ENCODE measurements around the gene PDE4B.
"Not testable (repeated sequence)": the region's sequence is repeated elsewhere in the genome, so short reads cannot be mapped to it uniquely, and the experiment has no call there.

PDE4B gene

GRCh38 chr1:65817891-65818290, 25.2 kb downstream of the PDE4B start:
- DNase-seq: no peak

GRCh38 chr1:65818966-65819365, 26.3 kb downstream of the PDE4B start:
- no peak for DNase-seq

GRCh38 chr1:65820983-65821382, 28.3 kb downstream of the PDE4B start:
- no peak for DNase-seq

GRCh38 chr1:65821386-65821785, 28.7 kb downstream of the PDE4B start:
- no peak for DNase-seq

GRCh38 chr1:65824103-65824502, 31.4 kb downstream of the PDE4B start:
- no peak for DNase-seq

- DNase-seq: no peak
These were observed 33.0 kb downstream of the PDE4B start for GRCh38 chr1:65825741-65826140.

- DNase-seq: no peak
These were observed 34.1 kb downstream of the PDE4B start for GRCh38 chr1:65826782-65827181.

GRCh38 chr1:65827346-65827745, 34.7 kb downstream of the PDE4B start:
- DNase-seq: no peak

DNA sequence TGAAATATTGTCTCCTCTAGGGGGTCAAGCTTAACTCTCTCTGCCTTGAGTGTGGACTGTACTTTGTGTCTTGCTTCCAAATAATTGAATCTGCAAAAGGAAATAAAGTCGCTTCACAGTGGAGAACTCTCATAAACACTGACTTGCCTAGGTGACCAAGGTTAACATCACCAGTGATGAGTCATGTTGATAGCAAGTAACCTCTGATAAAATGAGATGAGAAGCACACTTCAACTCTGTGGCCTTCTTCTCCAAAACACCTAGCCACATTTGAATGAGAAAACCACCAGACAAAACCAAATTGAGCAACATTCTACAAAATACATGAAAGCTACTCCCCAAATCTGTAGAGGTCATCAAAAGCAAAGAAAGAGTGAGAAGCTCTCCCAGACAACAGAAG, 37.6 kb downstream of the PDE4B start:
- no peak for DNase-seq

- no peak for DNase-seq
These were observed 39.6 kb downstream of the PDE4B start for GRCh38 chr1:65832296-65832695.

GRCh38 chr1:65836686-65837085, 44.0 kb downstream of the PDE4B start:
- DNase-seq: no peak

DNA sequence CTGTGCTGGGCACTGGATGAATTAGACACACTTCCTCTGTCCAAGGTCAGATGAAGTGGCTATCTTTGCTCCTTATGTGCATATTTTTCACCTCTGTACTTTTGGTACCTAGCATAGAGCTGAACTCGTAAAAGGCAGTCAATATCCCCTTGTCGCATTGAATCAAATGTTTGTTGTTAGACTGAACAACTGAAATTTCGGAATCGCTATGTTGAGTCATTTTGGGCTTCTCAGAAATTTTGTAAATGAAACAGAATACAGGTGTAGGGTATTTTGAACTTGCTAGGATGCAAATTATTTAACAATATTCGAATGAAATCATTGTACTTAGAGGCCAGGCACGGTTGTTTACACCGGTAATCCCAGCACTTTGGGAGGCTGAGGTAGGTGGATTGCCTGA, 48.0 kb downstream of the PDE4B start:
- no peak for DNase-seq

DNA sequence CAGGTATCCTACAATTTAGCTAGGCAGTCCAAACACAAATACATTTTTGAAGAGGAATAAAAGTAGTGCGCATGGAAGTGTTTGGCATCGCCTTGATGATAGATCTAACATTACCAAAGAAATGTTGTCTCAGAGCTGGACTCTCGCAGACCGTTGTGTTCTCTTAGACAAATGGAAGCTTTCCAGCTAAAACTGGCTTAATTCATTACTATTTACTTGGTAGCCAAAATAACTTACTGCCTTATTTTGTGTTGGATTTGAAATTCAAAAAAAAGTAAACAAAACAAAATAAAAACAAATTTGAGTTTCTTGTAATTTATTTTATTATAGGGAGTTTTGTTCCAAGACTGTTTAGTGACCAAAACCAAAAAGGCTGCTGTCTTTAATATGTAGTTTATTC, 51.6 kb downstream of the PDE4B start:
- no peak for DNase-seq

DNA sequence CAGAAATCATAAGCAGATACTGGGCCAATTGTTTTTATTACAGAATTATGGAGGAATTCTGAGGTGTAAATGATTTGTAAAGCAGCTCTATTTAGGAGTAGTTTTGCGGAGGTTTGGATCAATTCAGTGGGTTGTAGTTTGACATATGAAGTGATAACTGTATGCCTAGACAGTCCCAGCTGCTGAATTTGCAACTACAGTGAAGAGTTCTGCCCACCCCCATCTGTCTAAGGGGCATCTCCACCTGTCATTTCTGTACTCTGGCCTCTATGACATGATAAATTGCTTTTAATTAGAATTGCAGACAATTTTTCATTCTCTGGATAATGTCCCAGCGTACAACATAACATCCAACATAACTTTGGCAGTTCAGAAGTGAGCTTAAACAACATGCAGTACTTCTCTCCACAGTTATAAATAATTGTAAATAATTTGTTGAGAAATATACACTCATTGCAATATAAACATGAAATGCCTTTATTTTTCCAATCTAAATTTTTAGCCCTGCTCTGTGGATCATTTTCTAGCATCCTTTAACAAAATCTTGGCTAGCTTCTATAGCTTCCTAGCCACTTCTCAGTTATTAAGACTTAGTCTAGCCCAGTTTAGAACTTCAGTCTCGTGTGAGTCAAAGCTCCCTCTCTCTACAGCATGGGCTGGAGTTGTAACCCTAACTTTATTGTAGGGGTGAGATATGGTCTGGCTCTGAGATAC, 52.3 kb downstream of the PDE4B start:
- no peak for DNase-seq

GRCh38 chr1:65845535-65846060, 52.9 kb downstream of the PDE4B start:
- DNase-seq: no peak

- no peak for DNase-seq
These were observed 54.2 kb downstream of the PDE4B start for GRCh38 chr1:65846866-65847265.

DNA sequence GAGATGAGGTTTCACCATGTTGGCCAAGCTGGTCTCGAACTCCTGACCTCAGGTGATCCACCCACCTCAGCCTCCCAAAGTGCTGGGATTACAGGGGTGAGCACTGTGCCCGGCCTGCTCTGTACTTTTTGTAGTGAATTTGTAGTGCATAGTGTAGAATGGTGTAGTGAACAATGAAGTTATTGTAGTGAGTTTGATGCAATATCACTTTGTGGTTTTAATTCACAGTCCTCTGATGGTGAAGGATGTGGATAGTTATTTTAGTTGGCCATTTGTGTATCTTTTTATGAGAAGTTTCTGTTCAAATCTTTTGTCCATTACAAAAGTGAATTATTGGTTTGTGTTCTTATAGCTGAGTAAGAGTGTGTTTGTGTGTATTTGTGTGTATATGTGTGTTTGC, 57.6 kb downstream of the PDE4B start:
- no peak for DNase-seq

GRCh38 chr1:65856591-65856990, 63.9 kb downstream of the PDE4B start:
- not testable (repeated sequence) for DNase-seq

DNA sequence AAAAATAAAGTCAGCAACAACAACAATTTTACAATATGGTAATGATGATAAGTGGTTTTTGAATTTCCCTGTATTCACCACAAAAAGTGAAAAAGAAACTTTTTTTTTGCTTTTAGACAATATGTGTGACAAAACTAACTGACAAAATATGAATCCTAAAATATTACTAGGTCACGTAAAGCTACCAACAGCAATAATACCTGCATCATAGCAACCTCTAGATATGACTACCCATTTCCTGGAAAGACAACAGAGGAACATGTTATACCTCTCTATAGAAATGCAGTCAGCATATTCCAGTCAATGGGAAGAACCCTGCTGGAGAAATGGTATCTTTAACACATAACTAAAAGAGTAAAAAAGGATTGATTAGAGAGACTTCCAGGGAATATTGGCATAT, 73.7 kb downstream of the PDE4B start:
- DNase-seq: no peak

- DNase-seq: no peak
These were observed 79.6 kb downstream of the PDE4B start for GRCh38 chr1:65872301-65872700.

DNA sequence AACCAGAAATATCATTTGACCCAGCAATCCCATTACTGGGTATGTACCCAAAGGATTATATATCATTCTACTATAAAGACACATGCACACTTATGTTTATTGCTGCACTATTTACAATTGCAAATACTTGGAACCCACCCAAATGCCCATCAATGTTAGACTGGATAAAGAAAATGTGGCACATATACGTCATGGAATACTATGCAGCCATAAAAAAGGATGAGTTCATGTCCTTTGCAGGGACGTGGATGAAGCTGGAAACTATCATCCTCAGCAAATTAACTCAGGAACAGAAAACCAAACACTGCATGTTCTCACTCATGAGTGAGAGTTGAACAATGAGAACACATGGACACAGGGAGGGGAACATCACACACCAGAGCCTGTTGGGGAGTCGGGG, 85.6 kb downstream of the PDE4B start:
- DNase-seq: not testable (repeated sequence)

GRCh38 chr1:65880611-65881010, 87.9 kb downstream of the PDE4B start:
- DNase-seq: no peak

DNA sequence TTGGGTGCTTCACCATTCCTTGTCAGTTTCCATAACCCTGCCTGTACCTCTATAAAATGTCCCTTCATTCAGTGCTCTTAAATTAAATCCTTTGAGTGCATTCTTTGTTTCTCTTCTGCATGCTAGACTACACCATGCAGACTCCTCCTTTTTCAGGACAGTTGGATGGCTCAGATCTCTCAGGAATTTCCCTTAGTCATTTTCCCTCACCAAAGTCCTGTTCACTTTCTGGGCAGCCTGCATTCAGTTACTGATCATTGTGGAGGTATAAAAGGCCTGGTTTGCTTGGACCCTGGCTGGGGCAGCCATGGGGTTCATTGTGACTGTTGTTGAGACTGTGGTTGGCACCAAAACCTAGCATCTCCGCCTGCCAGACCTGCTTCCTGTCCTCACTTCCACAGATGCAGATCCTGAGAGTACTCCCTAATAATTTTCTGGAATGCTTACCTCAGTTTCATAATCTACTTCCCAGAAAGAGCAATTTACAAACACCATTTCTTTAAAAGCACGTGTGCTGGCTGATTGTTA, 88.4 kb downstream of the PDE4B start:
- no peak for DNase-seq

DNA sequence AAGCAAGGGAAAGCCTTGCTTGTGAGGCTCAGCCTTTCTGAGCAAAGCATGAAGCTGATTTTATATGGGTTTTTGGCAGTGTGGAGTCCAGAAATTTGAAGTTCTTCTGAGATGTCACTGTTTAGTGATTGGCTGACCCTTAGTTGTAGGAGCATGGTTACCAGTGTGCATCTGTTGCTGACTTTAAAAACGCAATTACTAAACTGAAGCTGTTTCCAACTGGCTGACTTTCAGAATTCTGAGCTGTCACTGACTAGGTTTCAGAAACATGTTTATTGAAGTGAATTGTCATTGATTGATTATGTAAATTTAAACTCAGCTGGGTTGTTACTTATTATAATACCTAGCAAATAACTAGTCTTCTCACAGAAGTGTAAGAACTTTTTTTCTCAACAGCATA, 89.4 kb downstream of the PDE4B start:
- no peak for DNase-seq

- no peak for DNase-seq
These were observed 96.7 kb downstream of the PDE4B start for GRCh38 chr1:65889441-65889840.
